Rectal smooth muscle tissue (tissue), 1 donor: ENCODE measurements around the gene GRM7.
"Not testable (repeated sequence)": the region's sequence is repeated elsewhere in the genome, so short reads cannot be mapped to it uniquely, and the experiment has no call there.

Source experiments
- H3K27ac ChIP-seq: one replicate; pipeline ENCODE4 v1.7.0; 2013; ENCODE audit warnings: low read depth, low read length, inconsistent platforms
- H3K27me3 ChIP-seq: one replicate; pipeline ENCODE4 v1.7.0; 2013; ENCODE audit warnings: low read length; ENCODE audit not compliant: control insufficient read depth, insufficient read depth
- H3K36me3 ChIP-seq: one replicate; pipeline ENCODE4 v1.7.0; 2013; ENCODE audit warnings: low read length; ENCODE audit not compliant: control insufficient read depth, insufficient read depth
- H3K4me1 ChIP-seq: one replicate; pipeline ENCODE4 v1.7.0; 2013; ENCODE audit warnings: low read length; ENCODE audit not compliant: control insufficient read depth, insufficient read depth
- H3K4me3 ChIP-seq: one replicate; pipeline ENCODE4 v1.7.0; 2013; ENCODE audit warnings: low read length
- H3K9ac ChIP-seq: one replicate; pipeline ENCODE4 v1.7.0; 2013; ENCODE audit warnings: low read length

Gene GRM7

DNA sequence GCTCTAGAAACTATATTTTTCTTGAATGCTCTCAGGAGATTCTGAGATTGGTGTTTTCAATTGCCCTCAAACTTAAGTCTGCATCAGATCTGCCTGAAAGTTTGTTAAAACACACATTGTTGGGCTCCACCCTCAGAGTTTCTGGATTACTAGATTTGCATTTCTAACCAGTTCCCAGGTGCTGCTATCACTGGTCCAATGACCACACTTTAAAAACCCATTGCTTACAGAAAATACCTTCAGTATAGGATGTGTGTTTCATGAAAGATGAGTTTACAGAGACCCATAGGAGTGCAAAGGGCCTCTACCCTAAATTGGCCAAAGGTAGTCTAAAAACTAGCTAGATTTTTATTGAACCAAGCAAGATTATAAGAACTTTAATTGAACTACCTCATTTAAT is 17.8 kb downstream of the GRM7 start:
- Histone ChIP-seq H3K4me1 (no peaks in the 10 kb centered on the region), H3K27me3 (no peaks in the 10 kb centered on the region), H3K4me3 (no peak overlapping the region), H3K27ac (no peak overlapping the region), H3K9ac (no peak overlapping the region), H3K36me3 (no peaks in the 10 kb centered on the region)

DNA sequence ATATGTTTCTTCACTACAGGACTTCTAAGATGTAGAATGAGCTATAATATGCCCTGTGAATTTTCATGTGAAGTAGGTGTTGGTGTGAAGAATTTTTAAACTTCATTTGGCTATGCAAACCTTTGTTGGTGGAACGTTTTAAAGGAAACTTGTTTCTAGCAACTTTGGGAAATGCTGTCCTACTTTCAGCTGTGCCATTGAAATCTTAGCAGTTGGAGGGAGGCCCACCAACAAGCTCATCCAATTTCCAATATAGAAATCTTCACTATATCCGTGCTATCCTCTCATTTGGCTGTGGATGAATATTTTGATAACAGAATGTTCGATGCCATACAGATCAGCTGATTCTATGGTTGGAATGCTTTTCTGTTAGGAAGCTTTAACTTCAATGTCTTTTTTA is 51.3 kb downstream of the GRM7 start:
- no peaks in the 10 kb centered on the region for H3K27me3 ChIP-seq
- no peak overlapping the region for H3K27ac ChIP-seq
- H3K4me1 ChIP-seq = no peaks in the 10 kb centered on the region
- no peaks in the 10 kb centered on the region for H3K36me3 ChIP-seq
- H3K9ac ChIP-seq = no peak overlapping the region
- H3K4me3 ChIP-seq = no peak overlapping the region

DNA sequence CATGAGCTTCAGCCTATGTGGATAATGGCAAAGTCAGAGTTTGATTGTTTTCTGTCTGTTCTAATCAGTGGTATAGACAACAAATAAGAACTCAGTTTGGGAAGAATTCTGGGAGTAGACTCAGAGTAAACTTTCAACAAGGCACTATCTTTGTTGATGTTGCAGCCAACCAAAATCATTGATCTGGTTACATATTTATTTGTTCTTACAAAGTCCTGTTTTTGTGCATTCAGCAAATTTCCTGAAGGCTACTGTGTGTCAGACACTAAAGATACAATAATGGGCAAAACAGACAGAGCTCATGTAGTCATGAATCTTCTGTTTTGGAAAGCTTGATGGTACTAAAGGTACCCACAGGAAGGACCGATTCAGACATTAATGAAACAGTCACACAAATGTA is 55.0 kb downstream of the GRM7 start:
- Histone ChIP-seq H3K27me3 (no peaks in the 10 kb centered on the region), H3K4me3 (no peak overlapping the region), H3K9ac (no peak overlapping the region), H3K4me1 (no peaks in the 10 kb centered on the region), H3K27ac (no peak overlapping the region), H3K36me3 (no peaks in the 10 kb centered on the region)

DNA sequence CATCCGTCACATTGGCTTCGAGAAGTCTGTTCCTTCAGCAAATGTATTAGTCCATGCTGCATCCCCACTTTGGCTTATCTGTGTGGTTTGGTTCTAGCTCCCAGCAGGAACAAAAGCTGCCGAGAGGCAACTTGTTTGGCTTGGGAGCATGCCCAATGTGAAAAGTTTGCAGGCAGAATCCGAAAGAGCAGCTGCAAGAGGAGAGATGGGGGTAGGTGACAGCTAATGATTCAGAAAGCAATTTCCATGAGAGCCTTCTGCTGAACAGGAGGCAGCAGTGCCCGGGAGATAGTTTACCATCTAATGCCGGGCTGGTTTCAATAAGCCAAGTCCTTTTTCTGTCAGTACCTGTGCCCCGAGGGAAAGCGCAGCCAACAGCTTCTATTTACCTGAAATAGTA is 60.2 kb downstream of the GRM7 start:
- no peak overlapping the region for H3K4me3 ChIP-seq
- H3K36me3 ChIP-seq = no peaks in the 10 kb centered on the region
- no peaks in the 10 kb centered on the region for H3K4me1 ChIP-seq
- no peak overlapping the region for H3K27ac ChIP-seq
- no peak overlapping the region for H3K9ac ChIP-seq
- no peaks in the 10 kb centered on the region for H3K27me3 ChIP-seq

DNA sequence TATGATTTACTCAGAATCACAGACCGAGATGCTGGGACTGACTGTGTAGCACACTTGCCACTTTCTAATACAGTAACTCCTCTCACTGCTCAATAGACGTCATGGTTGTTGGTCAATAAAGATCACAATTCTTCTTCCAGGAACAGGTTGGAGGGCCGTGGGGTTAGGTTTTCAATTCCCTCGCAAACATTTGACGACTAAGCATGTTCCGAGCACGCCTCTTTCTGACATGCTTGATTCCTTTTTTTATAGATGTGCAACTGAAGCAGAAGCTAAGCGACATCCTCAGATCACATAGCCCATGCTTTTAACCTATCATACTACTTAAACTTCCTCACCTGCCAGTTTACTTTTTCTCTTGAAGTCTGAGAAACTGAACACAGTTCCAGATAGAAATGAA is 61.0 kb downstream of the GRM7 start:
- no peaks in the 10 kb centered on the region for H3K27me3 ChIP-seq
- no peaks in the 10 kb centered on the region for H3K4me1 ChIP-seq
- H3K9ac ChIP-seq = no peak overlapping the region
- H3K27ac ChIP-seq = no peak overlapping the region
- no peak overlapping the region for H3K4me3 ChIP-seq
- H3K36me3 ChIP-seq = no peaks in the 10 kb centered on the region

DNA sequence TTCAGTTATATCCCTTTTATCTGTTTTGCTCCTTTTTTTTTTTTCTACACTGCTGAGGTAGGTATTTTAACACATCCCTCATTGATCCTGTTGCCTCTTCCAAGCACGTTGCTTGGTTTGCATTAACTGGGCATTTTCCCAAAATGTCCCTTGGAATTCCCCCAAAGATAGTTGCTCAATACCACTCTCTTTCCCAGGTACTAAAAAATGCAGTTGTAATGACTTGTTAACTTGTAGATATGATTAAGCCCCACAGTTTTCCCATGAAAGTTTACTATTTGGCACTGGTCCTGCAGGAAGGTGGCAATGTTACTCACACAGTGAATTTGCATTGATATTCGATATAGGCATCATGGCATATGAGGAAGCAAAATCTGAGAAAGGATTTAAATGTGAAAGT is 67.1 kb downstream of the GRM7 start:
- no peaks in the 10 kb centered on the region for H3K27me3 ChIP-seq
- no peaks in the 10 kb centered on the region for H3K36me3 ChIP-seq
- no peaks in the 10 kb centered on the region for H3K4me1 ChIP-seq
- no peak overlapping the region for H3K9ac ChIP-seq
- no peak overlapping the region for H3K4me3 ChIP-seq
- H3K27ac ChIP-seq = no peak overlapping the region

DNA sequence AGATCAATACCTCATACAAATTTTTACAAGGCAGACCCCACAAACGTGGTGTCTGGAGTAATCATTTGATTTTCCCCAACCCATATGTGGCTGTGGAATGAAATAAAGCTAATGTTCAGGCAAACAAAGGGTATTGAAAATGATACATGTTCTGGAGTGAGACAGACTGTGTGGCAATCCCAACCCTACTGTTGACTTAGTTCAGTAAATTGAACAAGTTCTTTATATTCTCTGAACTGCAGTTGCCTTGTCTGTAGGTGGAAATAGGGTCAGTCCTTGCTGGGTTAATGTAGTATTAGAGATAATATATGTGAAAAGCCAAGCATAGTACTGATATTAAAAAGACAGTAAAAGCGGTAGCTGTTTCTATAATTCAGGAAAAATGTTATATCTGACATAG is 69.0 kb downstream of the GRM7 start:
- Histone ChIP-seq H3K36me3 (no peaks in the 10 kb centered on the region), H3K4me1 (no peaks in the 10 kb centered on the region), H3K27me3 (no peaks in the 10 kb centered on the region), H3K4me3 (no peak overlapping the region), H3K27ac (no peak overlapping the region), H3K9ac (no peak overlapping the region)

DNA sequence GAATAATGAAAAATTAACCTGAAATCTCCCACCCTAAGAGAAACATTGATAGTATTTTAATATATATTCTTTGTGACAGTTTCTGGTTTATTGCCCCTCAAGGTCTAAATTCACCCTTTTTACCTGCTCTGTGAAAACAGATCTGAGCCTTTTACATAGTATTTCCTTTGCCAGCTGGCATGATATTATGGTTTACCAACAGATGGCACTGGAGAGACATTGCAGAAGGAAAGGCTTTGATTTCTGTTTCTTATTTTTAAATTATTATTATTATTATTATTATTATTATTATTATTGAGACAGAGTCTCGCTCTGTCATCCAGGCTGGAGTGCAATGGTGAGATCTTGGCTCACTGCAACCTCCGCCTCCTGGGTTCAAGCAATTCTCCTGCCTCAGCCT is 74.5 kb downstream of the GRM7 start:
- not testable (repeated sequence) for H3K9ac ChIP-seq, H3K27me3 ChIP-seq, H3K27ac ChIP-seq, H3K4me3 ChIP-seq, H3K36me3 ChIP-seq, H3K4me1 ChIP-seq

DNA sequence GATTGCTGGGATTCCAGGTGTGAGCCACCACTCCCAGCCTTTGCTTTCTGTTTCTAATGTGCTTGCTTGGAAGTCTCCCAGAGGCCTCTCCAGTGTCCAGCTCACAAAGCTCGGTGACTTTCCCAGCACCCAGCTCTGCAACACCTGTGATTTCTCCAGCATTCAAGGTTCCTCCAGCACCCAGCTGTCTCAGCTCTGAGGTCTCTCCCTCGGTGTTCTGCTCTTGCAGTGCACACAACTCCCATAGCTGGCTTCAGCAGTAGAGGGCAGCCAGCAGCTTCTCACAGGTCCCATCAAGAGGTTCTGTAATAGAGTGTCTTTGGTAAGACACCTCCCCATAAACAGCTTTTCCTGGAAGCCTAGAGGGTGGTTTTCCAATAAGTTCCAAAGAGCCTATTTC is 75.1 kb downstream of the GRM7 start:
- no peaks in the 10 kb centered on the region for H3K4me1 ChIP-seq
- H3K27ac ChIP-seq = no peak overlapping the region
- H3K4me3 ChIP-seq = no peak overlapping the region
- H3K36me3 ChIP-seq = no peaks in the 10 kb centered on the region
- no peaks in the 10 kb centered on the region for H3K27me3 ChIP-seq
- no peak overlapping the region for H3K9ac ChIP-seq

DNA sequence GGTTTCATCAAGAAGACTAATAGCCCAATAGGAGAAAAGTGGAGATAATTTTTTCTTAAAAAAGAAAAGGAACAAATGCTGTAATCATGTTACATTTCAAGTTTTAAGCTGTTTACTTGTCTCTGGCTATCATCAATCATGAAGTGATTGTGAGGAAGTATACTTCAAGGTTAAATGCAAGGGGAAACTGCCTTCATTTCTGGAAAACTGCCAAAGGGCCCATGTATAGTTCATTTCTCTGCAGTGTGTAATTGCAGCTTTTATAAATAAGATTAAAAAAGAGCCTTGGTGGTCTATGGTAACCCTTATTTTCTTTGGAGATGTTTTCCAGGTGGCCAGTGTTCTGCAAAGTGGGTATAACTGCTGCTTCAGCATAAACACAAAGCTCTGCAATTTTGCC is 101.9 kb downstream of the GRM7 start:
- no peak overlapping the region for H3K4me3 ChIP-seq
- H3K4me1 ChIP-seq = no peaks in the 10 kb centered on the region
- no peak overlapping the region for H3K27ac ChIP-seq
- no peaks in the 10 kb centered on the region for H3K36me3 ChIP-seq
- no peak overlapping the region for H3K9ac ChIP-seq
- no peaks in the 10 kb centered on the region for H3K27me3 ChIP-seq

DNA sequence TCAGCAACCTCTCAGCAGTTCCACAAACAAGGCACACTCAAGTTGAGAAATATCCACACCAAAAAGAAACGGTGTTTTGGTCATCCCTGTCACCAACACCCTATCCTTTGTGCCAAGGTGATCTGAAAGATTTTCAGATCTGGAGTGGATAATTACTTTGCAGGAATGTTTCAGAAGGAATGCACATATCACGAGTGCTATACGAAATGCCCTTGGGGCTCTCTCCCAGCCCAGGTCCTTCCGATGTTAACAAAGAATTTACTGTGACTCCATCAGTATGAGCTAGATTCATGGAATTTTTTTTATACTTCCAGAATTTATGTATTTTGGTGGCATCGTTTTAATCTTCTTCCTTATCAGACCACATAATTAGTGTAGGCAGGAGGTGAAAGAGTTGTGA is 105.0 kb downstream of the GRM7 start:
- Histone ChIP-seq H3K9ac (no peak overlapping the region), H3K27me3 (no peaks in the 10 kb centered on the region), H3K27ac (no peak overlapping the region), H3K4me3 (no peak overlapping the region), H3K36me3 (no peaks in the 10 kb centered on the region), H3K4me1 (no peaks in the 10 kb centered on the region)

DNA sequence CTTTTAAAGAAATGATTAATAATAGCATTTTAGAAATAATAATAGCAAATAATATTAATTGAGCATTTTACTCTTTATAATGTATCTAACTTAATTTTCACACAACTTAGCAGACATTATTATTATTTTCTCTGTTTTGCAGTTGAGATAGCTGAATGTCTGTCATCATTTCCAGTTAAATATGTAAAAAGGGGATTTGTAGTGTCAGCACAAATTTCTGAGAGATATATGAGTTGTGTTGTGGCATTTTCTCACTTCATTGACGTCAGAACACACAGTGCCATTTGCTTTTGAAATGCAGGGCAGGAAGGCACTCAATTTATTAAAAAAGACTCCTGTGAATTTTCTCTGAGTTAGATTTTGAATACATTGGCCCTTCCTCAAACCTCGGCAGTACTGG is 111.0 kb downstream of the GRM7 start:
- no peak overlapping the region for H3K4me3 ChIP-seq
- no peaks in the 10 kb centered on the region for H3K4me1 ChIP-seq
- no peak overlapping the region for H3K27ac ChIP-seq
- no peak overlapping the region for H3K9ac ChIP-seq
- H3K36me3 ChIP-seq = no peaks in the 10 kb centered on the region
- no peaks in the 10 kb centered on the region for H3K27me3 ChIP-seq

DNA sequence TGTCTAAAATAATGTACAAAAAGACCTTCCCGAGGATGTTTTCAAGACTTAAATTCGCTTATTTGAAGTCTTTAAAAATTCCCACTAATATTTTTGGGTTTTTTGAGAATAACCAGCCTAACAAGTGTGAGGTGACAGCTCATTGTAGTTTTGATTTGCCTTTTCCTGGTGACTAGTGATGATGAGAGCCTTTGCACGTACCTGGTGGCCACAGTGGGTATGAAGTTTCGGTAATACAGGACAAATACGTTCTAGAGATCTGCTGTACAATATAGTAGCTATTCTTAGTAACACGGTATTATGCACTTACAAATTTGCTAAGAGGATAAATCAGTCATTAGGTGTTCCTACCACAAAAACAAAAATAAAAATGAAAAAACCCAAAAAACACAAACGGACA is 124.9 kb downstream of the GRM7 start:
- Histone ChIP-seq H3K9ac (no peak overlapping the region), H3K36me3 (no peaks in the 10 kb centered on the region), H3K27me3 (no peaks in the 10 kb centered on the region), H3K4me3 (no peak overlapping the region), H3K27ac (no peak overlapping the region), H3K4me1 (no peaks in the 10 kb centered on the region)
